ENCODE measurements around the gene CAPN14. TPM values are rescaled to one million over a fixed set of nuclear protein-coding genes. Genes with fewer than 3 reads are reported as not detected.

CAPN14 gene
- total RNA-seq, 1 donor from 2014 or later, result 0.24 TPM

DNA sequence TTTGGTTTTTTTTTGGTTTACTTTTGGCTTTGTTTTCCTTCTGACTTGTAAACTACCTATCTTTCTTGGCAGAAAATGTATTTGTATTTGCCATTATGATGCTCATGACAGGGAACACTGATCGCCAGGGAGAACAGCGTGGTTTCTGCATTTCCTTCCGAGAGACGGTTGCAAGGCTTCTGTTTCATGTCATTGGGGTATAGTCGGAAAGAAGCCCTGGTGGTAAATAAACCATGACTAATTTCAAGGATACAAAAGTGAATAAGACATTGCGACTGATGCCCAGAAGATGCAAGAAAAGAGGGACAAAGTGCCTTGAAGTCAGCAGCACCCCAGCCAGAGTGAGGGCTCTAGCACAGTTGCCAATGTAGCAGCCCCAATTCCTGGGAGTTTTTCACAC lies 4.2 kb upstream of the CAPN14 start:
- H3K4me1 Mint-ChIP-seq (ENCODE audit: unreplicated experiment), result no peaks in the 10 kb centered on the region
- TF ChIP-seq, protein P1, sequence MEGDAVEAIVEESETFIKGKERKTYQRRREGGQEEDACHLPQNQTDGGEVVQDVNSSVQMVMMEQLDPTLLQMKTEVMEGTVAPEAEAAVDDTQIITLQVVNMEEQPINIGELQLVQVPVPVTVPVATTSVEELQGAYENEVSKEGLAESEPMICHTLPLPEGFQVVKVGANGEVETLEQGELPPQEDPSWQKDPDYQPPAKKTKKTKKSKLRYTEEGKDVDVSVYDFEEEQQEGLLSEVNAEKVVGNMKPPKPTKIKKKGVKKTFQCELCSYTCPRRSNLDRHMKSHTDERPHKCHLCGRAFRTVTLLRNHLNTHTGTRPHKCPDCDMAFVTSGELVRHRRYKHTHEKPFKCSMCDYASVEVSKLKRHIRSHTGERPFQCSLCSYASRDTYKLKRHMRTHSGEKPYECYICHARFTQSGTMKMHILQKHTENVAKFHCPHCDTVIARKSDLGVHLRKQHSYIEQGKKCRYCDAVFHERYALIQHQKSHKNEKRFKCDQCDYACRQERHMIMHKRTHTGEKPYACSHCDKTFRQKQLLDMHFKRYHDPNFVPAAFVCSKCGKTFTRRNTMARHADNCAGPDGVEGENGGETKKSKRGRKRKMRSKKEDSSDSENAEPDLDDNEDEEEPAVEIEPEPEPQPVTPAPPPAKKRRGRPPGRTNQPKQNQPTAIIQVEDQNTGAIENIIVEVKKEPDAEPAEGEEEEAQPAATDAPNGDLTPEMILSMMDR (IDR thresholded peaks at IDR 0.05), result no peak
- DNase-seq (ENCODE audit: extremely low spot score, unreplicated experiment), result peak; percentile 7
- no peak overlapping the region for H3K4me3 Mint-ChIP-seq (ENCODE audit: unreplicated experiment)
- no peak overlapping the region for H3K27ac Mint-ChIP-seq (ENCODE audit: unreplicated experiment)
- peaks cover 56% of the 10 kb centered on the region for H3K27me3 Mint-ChIP-seq (ENCODE audit: unreplicated experiment)
- H3K36me3 Mint-ChIP-seq (ENCODE audit: unreplicated experiment), result no peaks in the 10 kb centered on the region
- H3K9me3 Mint-ChIP-seq (ENCODE audit: unreplicated experiment), result no peaks in the 10 kb centered on the region

DNA sequence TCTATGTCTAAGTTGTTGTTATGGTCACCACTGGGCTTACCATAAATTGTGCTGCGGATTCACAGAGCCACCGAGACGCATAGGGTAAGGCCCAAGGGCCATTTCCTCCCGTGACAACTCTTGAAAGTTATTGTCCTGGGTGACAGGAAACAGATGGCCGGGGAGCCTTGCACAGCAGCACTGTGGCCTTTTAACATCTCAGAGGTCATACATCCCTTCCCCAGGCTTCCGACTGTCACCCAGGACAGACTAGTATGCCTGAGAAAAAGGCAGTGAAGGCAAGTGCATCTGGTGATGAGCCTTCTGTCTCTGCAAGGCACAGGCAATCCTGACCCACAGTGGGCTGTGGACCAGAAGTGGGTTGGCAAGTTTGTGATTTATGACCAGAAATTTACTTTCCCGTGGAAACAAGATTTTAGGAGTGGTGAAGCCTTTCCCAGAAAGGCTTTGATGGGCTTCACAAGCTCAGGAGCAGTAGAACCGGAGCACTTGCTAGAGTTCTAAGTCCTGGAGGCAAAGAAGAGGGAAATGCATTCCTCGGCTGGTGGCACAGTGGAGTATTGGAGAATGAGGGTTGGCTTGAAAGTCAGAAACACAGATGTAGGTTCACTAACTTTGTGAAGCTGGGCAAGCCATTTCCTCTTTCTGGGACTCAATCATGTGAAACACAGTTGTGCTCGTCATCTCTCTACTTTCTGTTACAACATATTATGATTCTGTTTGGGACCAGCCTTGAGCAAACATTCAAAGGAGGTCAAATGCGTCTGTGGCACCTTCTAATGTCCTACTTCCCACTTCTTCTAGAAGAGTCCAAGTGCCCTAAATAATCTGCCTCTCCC lies 2.0 kb upstream of the CAPN14 start:
- DNase-seq (ENCODE audit: extremely low spot score, unreplicated experiment), result peak; percentile 59
- H3K9me3 Mint-ChIP-seq (ENCODE audit: unreplicated experiment), result no peaks in the 10 kb centered on the region
- TF ChIP-seq, protein P1 (IDR thresholded peaks at IDR 0.05), result no peak
- H3K36me3 Mint-ChIP-seq (ENCODE audit: unreplicated experiment), result no peaks in the 10 kb centered on the region
- H3K4me3 Mint-ChIP-seq (ENCODE audit: unreplicated experiment), result no peak overlapping the region
- peaks cover 44% of the 10 kb centered on the region for H3K27me3 Mint-ChIP-seq (ENCODE audit: unreplicated experiment)
- H3K4me1 Mint-ChIP-seq (ENCODE audit: unreplicated experiment), result no peaks in the 10 kb centered on the region
- H3K27ac Mint-ChIP-seq (ENCODE audit: unreplicated experiment), result no peak overlapping the region

DNA sequence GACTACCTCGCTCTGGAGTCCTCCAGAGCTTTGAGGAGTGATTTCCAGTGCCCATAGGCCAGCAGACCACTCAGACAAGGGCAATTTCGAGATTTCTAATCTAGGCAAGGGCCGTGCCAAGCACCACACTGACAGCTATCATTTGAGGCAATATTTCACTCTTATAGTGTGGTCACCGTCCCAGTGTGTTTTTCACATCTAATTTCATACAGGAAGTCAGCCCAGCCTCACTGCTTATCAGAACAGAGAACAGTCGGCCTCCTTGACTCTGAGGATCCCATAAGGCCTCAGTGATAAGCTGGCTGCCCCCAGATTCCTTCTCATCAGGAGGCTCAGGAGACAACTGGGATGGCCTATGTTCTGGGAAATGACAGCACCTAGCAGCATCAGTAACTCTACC lies 581 bp downstream of the CAPN14 start:
- H3K36me3 Mint-ChIP-seq (ENCODE audit: unreplicated experiment), result no peaks in the 10 kb centered on the region
- H3K4me1 Mint-ChIP-seq (ENCODE audit: unreplicated experiment), result no peaks in the 10 kb centered on the region
- H3K4me3 Mint-ChIP-seq (ENCODE audit: unreplicated experiment), result no peak overlapping the region
- H3K9me3 Mint-ChIP-seq (ENCODE audit: unreplicated experiment), result no peaks in the 10 kb centered on the region
- no peak overlapping the region for H3K27ac Mint-ChIP-seq (ENCODE audit: unreplicated experiment)
- H3K27me3 Mint-ChIP-seq (ENCODE audit: unreplicated experiment), result peaks cover 20% of the 10 kb centered on the region
- TF ChIP-seq, protein P1 (IDR thresholded peaks at IDR 0.05), result no peak
- peak; percentile 59 for DNase-seq (ENCODE audit: extremely low spot score, unreplicated experiment)

DNA sequence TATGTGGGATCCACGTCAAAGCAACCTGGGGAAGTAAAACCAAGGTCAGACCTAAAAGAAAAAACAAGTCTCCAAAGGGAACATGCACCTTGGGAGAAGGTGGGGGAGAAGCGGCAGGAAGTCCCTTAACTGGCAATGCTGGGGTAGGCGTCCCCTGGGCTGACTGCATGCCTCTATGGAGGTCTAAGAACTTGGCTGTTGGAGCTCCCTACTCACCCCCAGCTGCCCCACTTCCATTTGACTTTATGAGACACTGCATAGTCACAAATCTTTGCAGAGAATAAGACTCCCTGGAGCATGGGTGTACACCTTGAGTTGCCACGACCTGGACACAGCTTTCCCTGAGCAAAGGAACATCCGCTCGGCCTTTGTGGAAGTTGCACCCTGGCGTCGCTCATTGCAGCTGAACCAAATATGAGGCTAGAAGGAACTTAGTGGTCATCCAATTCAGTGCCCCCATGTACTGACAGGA lies 2.8 kb downstream of the CAPN14 start:
- H3K4me1 Mint-ChIP-seq (ENCODE audit: unreplicated experiment), result no peaks in the 10 kb centered on the region
- H3K27ac Mint-ChIP-seq (ENCODE audit: unreplicated experiment), result no peak overlapping the region

More for the DNA sequence above, 2.8 kb downstream of the CAPN14 start:
- DNase-seq (ENCODE audit: extremely low spot score, unreplicated experiment), result peak; percentile 69
- Mint-ChIP-seq H3K27me3 (ENCODE audit: unreplicated experiment) (peaks cover 2% of the 10 kb centered on the region), H3K4me3 (ENCODE audit: unreplicated experiment) (no peak overlapping the region), H3K36me3 (ENCODE audit: unreplicated experiment) (no peaks in the 10 kb centered on the region), H3K9me3 (ENCODE audit: unreplicated experiment) (no peaks in the 10 kb centered on the region)
- TF ChIP-seq, protein P1 (IDR thresholded peaks at IDR 0.05), result no peak
